ENCODE data around the gene RHEBL1. TPM values are rescaled to one million over a fixed set of nuclear protein-coding genes. Genes with fewer than 3 reads are reported as not detected.

The RHEBL1 gene
- total RNA-seq, 1 donor from 2014 or later, result 5.3 TPM

GRCh38 chr12:49026101-49026500 is 43.7 kb downstream of the RHEBL1 start:
- H3K4me2 ChIP-seq, result no peak overlapping the region
- no peak for TF ChIP-seq EZH2 (IDR thresholded peaks at IDR 0.05)
- no peak for TF ChIP-seq CTCF (IDR thresholded peaks at IDR 0.05)
- no peak for TF ChIP-seq EZH2phosphoT487 (IDR thresholded peaks at IDR 0.05)
- Mint-ChIP-seq H3K9me3 (no peaks in the 10 kb centered on the region), H3K27ac (no peak overlapping the region), H3K27me3 (ENCODE audit: insufficient read depth, low read depth) (peaks cover 3% of the 10 kb centered on the region), H3K4me3 (no peak overlapping the region), H3K36me3 (peaks cover 50% of the 10 kb centered on the region), H3K4me1 (no peaks in the 10 kb centered on the region)
- no peak overlapping the region for H2AFZ ChIP-seq (replicated peaks)
- no peak overlapping the region for H3K27ac ChIP-seq
- H3K27me3 ChIP-seq, result no peaks in the 10 kb centered on the region
- H3K4me1 ChIP-seq, result no peaks in the 10 kb centered on the region
- H3F3A ChIP-seq (ENCODE audit: low read depth), result no peaks in the 10 kb centered on the region
- peaks cover 2% of the 10 kb centered on the region for H3K36me3 ChIP-seq
- H3K79me2 ChIP-seq (ENCODE audit: low read depth), result no peaks in the 10 kb centered on the region
- H4K20me1 ChIP-seq (ENCODE audit: low read depth), result peaks cover 4% of the 10 kb centered on the region
- H3K4me3 ChIP-seq, result no peak overlapping the region
- H3K9ac ChIP-seq, result no peak overlapping the region
- no peaks in the 10 kb centered on the region for H3K9me3 ChIP-seq (ENCODE audit: low read depth)
- DNase-seq (ENCODE audit: low spot score), result no peak

GRCh38 chr12:49025463-49025862 is 44.3 kb downstream of the RHEBL1 start:
- peaks cover 2% of the 10 kb centered on the region for H3K27me3 Mint-ChIP-seq (ENCODE audit: insufficient read depth, low read depth)
- no peak overlapping the region for H3K27ac Mint-ChIP-seq
- Histone ChIP-seq H4K20me1 (ENCODE audit: low read depth) (peaks cover 4% of the 10 kb centered on the region), H3K9ac (no peak overlapping the region), H3K36me3 (peaks cover 2% of the 10 kb centered on the region), H3K4me3 (no peak overlapping the region), H3K79me2 (ENCODE audit: low read depth) (no peaks in the 10 kb centered on the region), H3F3A (ENCODE audit: low read depth) (no peaks in the 10 kb centered on the region), H2AFZ (replicated peaks) (no peak overlapping the region), H3K27me3 (no peaks in the 10 kb centered on the region), H3K4me2 (no peak overlapping the region), H3K27ac (no peak overlapping the region), H3K9me3 (ENCODE audit: low read depth) (no peaks in the 10 kb centered on the region), H3K4me1 (no peaks in the 10 kb centered on the region)
- peaks cover 48% of the 10 kb centered on the region for H3K36me3 Mint-ChIP-seq
- H3K9me3 Mint-ChIP-seq, result no peaks in the 10 kb centered on the region
- TF ChIP-seq EZH2phosphoT487 (IDR thresholded peaks at IDR 0.05) (no peak), CTCF (IDR thresholded peaks at IDR 0.05) (no peak), EZH2 (IDR thresholded peaks at IDR 0.05) (no peak)
- H3K4me3 Mint-ChIP-seq, result no peak overlapping the region
- no peaks in the 10 kb centered on the region for H3K4me1 Mint-ChIP-seq
- DNase-seq (ENCODE audit: low spot score), result no peak

GRCh38 chr12:49024543-49024942 is 45.2 kb downstream of the RHEBL1 start:
- no peaks in the 10 kb centered on the region for H3K79me2 ChIP-seq (ENCODE audit: low read depth)
- H3K4me2 ChIP-seq, result no peak overlapping the region
- H3K4me3 ChIP-seq, result no peak overlapping the region
- H3K4me1 ChIP-seq, result no peaks in the 10 kb centered on the region
- peaks cover 2% of the 10 kb centered on the region for H3K36me3 ChIP-seq
- no peak overlapping the region for H3K9ac ChIP-seq
- Mint-ChIP-seq H3K4me3 (no peak overlapping the region), H3K27ac (no peak overlapping the region), H3K9me3 (no peaks in the 10 kb centered on the region), H3K4me1 (peaks cover 4% of the 10 kb centered on the region), H3K27me3 (ENCODE audit: insufficient read depth, low read depth) (peaks cover 2% of the 10 kb centered on the region), H3K36me3 (peaks cover 45% of the 10 kb centered on the region)
- H2AFZ ChIP-seq (replicated peaks), result no peak overlapping the region
- H3K27ac ChIP-seq, result no peak overlapping the region
- H3K27me3 ChIP-seq, result no peaks in the 10 kb centered on the region
- TF ChIP-seq EZH2phosphoT487 (IDR thresholded peaks at IDR 0.05), result no peak
- no peak for TF ChIP-seq EZH2 (IDR thresholded peaks at IDR 0.05)
- no peak for TF ChIP-seq CTCF (IDR thresholded peaks at IDR 0.05)
- H3F3A ChIP-seq (ENCODE audit: low read depth), result peaks cover 8% of the 10 kb centered on the region
- no peak for DNase-seq (ENCODE audit: low spot score)
- no peaks in the 10 kb centered on the region for H4K20me1 ChIP-seq (ENCODE audit: low read depth)
- no peaks in the 10 kb centered on the region for H3K9me3 ChIP-seq (ENCODE audit: low read depth)
